MM.1S (cell line): ENCODE measurements around the gene PTPRH.

ENCODE experiments used
- DNase-seq: peaks from one replicate; pipeline ENCODE4 v3.0.0-alpha.2; 2015
- H2AFZ ChIP-seq: fragments of 300-600 bp; sonication (generic); 2 replicates; pipeline ENCODE4 v1.6.0; 2016; ENCODE audit warnings: antibody characterized with exemption, low read length
- H3F3A ChIP-seq: fragments of 300-600 bp; sonication (generic); 2 replicates; pipeline ENCODE4 v1.6.1; 2016; ENCODE audit warnings: mild to moderate bottlenecking, antibody characterized with exemption, low read length, moderate library complexity, mixed read lengths; ENCODE audit not compliant: insufficient read depth
- H3K27ac ChIP-seq: fragments of 300-600 bp; sonication (generic); 2 replicates; pipeline ENCODE4 v1.5.1; 2016; ENCODE audit warnings: mild to moderate bottlenecking, low read length
- H3K27me3 ChIP-seq: fragments of 300-600 bp; sonication (generic); replicated peaks from 2 replicates; pipeline ENCODE4 v1.6.0; 2016; ENCODE audit warnings: low read length; ENCODE audit not compliant: insufficient read depth
- H3K36me3 ChIP-seq: fragments of 300-600 bp; sonication (generic); replicated peaks from 2 replicates; pipeline ENCODE4 v1.6.1; 2016; ENCODE audit warnings: mild to moderate bottlenecking, low read length, mixed read lengths; ENCODE audit not compliant: insufficient read depth
- H3K4me1 ChIP-seq: fragments of 300-600 bp; sonication (generic); 2 replicates; pipeline ENCODE4 v1.6.1; 2016; ENCODE audit warnings: low read length, mixed read lengths
- H3K4me2 ChIP-seq: fragments of 300-600 bp; sonication (generic); 2 replicates; pipeline ENCODE4 v1.6.0; 2016; ENCODE audit warnings: low read depth, low read length
- H3K4me3 ChIP-seq: fragments of 300-600 bp; sonication (generic); 2 replicates; pipeline ENCODE4 v1.5.1; 2016; ENCODE audit warnings: low read length, mixed read lengths
- H3K79me2 ChIP-seq: fragments of 300-600 bp; sonication (generic); 2 replicates; pipeline ENCODE4 v1.6.1; 2016; ENCODE audit warnings: mixed run types, low read length, mixed read lengths
- H3K9ac ChIP-seq: fragments of 300-600 bp; sonication (generic); 2 replicates; pipeline ENCODE4 v1.6.1; 2016; ENCODE audit warnings: low read length, mixed read lengths
- H3K9me2 ChIP-seq: fragments of 300-600 bp; sonication (generic); replicated peaks from 2 replicates; pipeline ENCODE4 v1.6.1; 2016; ENCODE audit warnings: mild to moderate bottlenecking, low read length, mixed read lengths; ENCODE audit not compliant: insufficient read depth
- H3K9me3 ChIP-seq: fragments of 300-600 bp; sonication (generic); replicated peaks from 2 replicates; pipeline ENCODE4 v1.6.1; 2016; ENCODE audit warnings: mild to moderate bottlenecking, low read length, mixed read lengths; ENCODE audit not compliant: insufficient read depth
- H4K20me1 ChIP-seq: fragments of 300-600 bp; sonication (generic); 2 replicates; pipeline ENCODE4 v1.6.1; 2016; ENCODE audit warnings: mild to moderate bottlenecking, low read length, moderate library complexity, mixed read lengths; ENCODE audit not compliant: insufficient read depth
- EZH2 ChIP-seq: fragments of 300-600 bp; sonication (generic); optimal IDR thresholded peaks from 2 replicates; pipeline ENCODE3; 2017; ENCODE audit warnings: low read depth, mild to moderate bottlenecking, antibody characterized with exemption, low read length, mixed read lengths
- EZH2phosphoT487 ChIP-seq: fragments of 300-600 bp; sonication (generic); IDR thresholded peaks from 2 replicates; pipeline ENCODE4 v1.6.1; 2018; ENCODE audit warnings: antibody characterized with exemption, low read length
- TF ChIP-seq, protein P1 (sequence below): fragments of 300-600 bp; sonication (generic); IDR thresholded peaks from 2 replicates; pipeline ENCODE4 v1.5.1; 2016; ENCODE audit warnings: antibody characterized with exemption, low read length, mixed read lengths

PTPRH gene

GRCh38 chr19:55196803-55197202 lies 12.5 kb downstream of the PTPRH start:
- Histone ChIP-seq H3K27me3 (peaks cover 97% of the 10 kb centered on the region), H3K4me1 (no peaks in the 10 kb centered on the region), H3K27ac (no peak overlapping the region), H3K4me3 (no peak overlapping the region), H3K9me3 (no peaks in the 10 kb centered on the region), H3F3A (no peaks in the 10 kb centered on the region), H4K20me1 (no peaks in the 10 kb centered on the region), H3K9me2 (no peaks in the 10 kb centered on the region), H3K4me2 (no peak overlapping the region), H3K9ac (no peak overlapping the region), H2AFZ (no peak overlapping the region), H3K36me3 (no peaks in the 10 kb centered on the region), H3K79me2 (no peaks in the 10 kb centered on the region)
- TF ChIP-seq EZH2 (no peak), EZH2phosphoT487 (no peak)
- TF ChIP-seq, protein P1, sequence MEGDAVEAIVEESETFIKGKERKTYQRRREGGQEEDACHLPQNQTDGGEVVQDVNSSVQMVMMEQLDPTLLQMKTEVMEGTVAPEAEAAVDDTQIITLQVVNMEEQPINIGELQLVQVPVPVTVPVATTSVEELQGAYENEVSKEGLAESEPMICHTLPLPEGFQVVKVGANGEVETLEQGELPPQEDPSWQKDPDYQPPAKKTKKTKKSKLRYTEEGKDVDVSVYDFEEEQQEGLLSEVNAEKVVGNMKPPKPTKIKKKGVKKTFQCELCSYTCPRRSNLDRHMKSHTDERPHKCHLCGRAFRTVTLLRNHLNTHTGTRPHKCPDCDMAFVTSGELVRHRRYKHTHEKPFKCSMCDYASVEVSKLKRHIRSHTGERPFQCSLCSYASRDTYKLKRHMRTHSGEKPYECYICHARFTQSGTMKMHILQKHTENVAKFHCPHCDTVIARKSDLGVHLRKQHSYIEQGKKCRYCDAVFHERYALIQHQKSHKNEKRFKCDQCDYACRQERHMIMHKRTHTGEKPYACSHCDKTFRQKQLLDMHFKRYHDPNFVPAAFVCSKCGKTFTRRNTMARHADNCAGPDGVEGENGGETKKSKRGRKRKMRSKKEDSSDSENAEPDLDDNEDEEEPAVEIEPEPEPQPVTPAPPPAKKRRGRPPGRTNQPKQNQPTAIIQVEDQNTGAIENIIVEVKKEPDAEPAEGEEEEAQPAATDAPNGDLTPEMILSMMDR = no peak
- no peak for DNase-seq

- H3K9ac ChIP-seq = no peak overlapping the region
- H4K20me1 ChIP-seq = no peaks in the 10 kb centered on the region
- peaks cover 80% of the 10 kb centered on the region for H3K27me3 ChIP-seq
- H3K4me2 ChIP-seq = no peak overlapping the region
- TF ChIP-seq, protein P1 = no peak
- H3K9me3 ChIP-seq = no peaks in the 10 kb centered on the region
- no peak for DNase-seq
- H3K4me1 ChIP-seq = no peaks in the 10 kb centered on the region
- H3K4me3 ChIP-seq = no peak overlapping the region
- no peaks in the 10 kb centered on the region for H3K79me2 ChIP-seq
- H3F3A ChIP-seq = no peaks in the 10 kb centered on the region
- H2AFZ ChIP-seq = no peak overlapping the region
- H3K9me2 ChIP-seq = no peaks in the 10 kb centered on the region
- no peaks in the 10 kb centered on the region for H3K36me3 ChIP-seq
- H3K27ac ChIP-seq = no peak overlapping the region
Measured at GRCh38 chr19:55193481-55193880, 15.8 kb downstream of the PTPRH start.

GRCh38 chr19:55189403-55189835 lies 19.9 kb downstream of the PTPRH start:
- H3K9me2 ChIP-seq = no peaks in the 10 kb centered on the region
- H3K79me2 ChIP-seq = no peaks in the 10 kb centered on the region
- no peak overlapping the region for H3K27ac ChIP-seq
- H3K9ac ChIP-seq = no peak overlapping the region
- H2AFZ ChIP-seq = no peak overlapping the region
- TF ChIP-seq EZH2 = no peak
- TF ChIP-seq, protein P1 = no peak
- no peak for TF ChIP-seq EZH2phosphoT487
- no peak overlapping the region for H3K4me2 ChIP-seq
- no peaks in the 10 kb centered on the region for H3K9me3 ChIP-seq
- H3F3A ChIP-seq = no peaks in the 10 kb centered on the region
- no peaks in the 10 kb centered on the region for H3K36me3 ChIP-seq
- H4K20me1 ChIP-seq = no peaks in the 10 kb centered on the region; the same call in 1 of the 2 replicates
- no peaks in the 10 kb centered on the region for H3K4me1 ChIP-seq
- DNase-seq = no peak
- no peak overlapping the region for H3K4me3 ChIP-seq
- H3K27me3 ChIP-seq = peaks cover 74% of the 10 kb centered on the region
